Hypothalamus (tissue), 51 donors: ENCODE measurements around the gene CCDC27.

ENCODE experiments used
- DNase-seq, 51 donors: peaks; one replicate each; lab custom pipeline; 2025; lab: John Stamatoyannopoulos, UW

Gene CCDC27

DNA sequence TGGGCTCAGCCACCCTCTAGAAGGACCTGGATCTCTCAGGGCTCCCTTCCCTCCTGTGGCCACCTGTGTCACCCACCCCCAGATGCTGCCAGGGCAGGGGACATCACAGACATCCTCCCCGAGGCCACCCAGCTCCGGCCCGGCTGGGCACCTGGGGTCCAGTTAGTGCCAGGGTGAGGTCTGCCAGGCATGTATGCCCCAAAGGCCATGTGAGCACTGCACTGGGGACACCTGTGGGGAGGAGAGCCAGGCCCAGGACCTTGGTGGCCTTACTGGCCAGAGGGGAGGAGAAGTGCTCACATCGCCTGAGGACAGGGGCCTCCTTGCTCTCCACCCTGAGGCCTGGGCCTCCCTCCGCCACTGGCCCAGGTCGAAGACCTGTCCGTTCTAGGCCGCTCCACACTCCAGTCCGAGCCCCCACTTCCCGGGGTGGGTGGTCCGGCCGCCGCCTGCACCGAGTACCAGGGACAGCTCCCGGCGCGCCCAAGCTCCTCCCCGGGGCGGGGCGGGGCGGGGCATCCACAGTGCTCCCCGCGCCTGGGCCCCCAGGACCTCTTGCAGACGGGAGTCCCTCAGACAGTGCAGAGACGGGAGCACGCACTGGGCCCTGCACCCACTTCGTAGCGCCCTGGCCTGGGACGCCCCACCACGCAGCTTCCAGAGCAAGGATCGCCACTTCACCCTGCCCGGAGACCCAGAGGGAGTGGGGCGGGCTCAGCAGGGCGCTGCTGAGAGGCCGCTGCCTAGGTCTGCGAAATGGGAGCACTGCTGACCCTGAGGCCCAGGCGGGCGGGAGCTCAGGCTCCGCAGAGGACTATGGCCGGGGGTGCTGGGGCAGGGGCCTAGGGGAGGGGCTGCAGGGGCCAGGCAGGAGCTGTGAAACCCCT is 34.3 kb upstream of the CCDC27 start:
- DNase-seq: no peak

DNA sequence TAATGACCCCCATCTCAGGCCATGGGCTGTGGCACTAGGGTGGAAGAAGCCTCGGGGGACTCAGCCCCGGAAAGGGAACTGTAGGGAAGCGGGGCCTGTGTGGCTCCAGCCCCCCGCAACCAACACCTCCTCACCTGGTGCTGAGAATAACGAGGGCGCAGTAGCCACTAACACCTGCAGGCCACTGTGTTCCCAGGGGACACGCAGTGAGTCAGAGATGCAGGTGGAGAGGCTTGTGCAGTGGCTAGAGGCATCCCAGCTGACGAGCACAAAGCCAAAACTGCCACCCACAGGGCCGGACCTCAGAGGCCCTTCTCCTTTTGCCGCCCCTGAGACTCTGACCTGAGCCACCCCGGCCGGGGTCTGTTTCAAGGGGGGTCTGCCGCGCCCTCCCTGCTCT is 33.5 kb upstream of the CCDC27 start:
- DNase-seq: no peak

- DNase-seq: no peak
Observed at GRCh38 chr1:3721955-3722465, 30.2 kb upstream of the CCDC27 start.

GRCh38 chr1:3722846-3723245 is 29.4 kb upstream of the CCDC27 start:
- no peak for DNase-seq

- peak in 45 of 51 donors; percentile 10 to 86 (median 54) for DNase-seq
Observed at GRCh38 chr1:3724416-3725030, 27.7 kb upstream of the CCDC27 start.

DNA sequence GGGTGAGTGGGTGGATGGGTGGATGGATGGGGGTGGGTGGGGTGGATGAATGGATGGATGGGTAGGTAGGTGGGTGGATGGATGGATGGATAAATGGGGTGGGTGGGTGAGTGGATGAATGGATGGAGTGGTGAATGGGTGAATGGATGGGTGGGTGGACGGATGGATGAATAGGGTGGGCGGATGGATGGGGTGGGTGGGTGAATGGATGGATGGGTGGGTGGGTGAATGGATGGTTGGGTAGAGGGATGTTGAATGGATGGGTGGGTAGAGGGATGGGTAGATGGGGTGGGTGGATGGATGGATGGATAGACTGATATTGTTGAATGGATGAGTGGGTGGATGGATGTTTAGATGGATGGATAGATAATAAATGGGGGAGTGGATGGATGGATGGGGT is 26.9 kb upstream of the CCDC27 start:
- no peak for DNase-seq

DNA sequence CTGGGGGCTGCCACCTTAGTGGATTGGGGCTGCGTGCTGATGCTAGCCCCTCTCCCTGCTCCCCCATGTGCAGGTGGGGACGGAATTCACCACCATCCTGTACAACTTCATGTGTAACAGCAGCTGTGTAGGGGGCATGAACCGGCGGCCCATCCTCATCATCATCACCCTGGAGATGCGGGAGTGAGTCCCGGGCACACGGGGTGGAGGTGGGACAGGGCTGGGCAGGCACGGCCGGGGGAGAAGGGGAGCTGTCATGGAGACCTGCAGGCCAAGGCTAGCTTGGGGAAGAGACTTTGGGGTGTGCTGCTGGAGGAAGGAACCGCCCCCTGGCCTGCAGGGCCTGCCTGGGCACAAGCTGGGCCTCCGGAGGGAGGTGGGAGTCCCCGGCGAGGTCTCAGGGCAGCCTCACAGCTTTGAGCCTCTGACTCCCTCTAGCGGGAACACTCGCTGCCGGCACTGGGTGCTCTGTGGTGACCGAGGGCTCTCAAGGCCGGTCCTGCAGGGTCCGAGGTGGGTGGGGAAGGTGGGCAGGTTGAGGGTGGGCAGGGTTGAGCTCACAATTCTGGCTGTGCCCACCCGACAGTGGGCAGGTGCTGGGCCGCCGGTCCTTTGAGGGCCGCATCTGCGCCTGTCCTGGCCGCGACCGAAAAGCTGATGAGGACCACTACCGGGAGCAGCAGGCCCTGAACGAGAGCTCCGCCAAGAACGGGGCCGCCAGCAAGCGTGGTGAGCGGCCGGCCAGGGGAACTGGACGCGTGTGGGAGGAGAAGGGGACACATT is 25.0 kb upstream of the CCDC27 start:
- peak in 25 of 51 donors; percentile 22 to 72 (median 38) for DNase-seq

DNA sequence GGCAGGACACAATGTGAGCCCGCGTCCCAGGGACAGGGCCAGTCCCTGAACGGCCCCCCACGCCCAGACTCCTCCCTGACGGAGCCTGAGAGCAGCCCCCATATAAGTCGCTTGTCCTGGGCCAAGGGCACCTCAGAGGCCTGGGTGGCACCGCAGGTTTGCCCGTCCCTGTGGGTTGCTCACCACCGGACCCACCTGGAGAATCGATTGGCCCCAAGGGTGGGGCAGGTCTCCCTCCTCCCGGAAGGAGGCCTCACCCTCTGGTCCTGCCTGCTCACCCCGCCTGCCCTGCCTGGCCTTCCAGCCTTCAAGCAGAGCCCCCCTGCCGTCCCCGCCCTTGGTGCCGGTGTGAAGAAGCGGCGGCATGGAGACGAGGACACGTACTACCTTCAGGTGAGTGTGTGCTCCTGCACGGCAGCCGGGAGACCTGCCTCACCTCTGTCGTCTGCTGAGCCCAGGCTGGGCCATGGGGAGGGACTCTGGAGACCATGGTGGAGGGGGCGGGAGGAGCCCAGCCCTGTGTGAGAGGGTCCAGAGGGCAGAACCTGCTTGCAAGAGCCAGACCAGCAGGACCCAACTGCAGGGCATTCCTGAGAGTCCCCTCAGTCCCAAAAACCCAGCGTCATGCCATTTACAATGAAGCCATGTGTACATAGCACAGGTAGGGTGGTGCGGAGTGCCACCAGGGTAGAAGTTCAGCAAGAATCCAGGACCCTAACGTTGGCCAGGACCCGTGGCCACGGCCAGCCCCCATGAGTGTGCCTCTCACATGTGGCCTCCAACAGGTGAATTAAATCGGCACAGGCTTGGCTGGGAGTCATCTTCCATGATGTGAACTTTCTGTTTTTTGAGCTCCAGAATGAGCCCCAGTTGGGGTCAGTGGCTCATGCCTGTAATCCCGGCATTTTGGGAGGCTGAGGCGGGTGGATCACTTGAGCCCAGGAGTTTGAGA is 24.1 kb upstream of the CCDC27 start:
- no peak for DNase-seq

GRCh38 chr1:3729594-3730542 is 22.4 kb upstream of the CCDC27 start:
- no peak for DNase-seq

DNA sequence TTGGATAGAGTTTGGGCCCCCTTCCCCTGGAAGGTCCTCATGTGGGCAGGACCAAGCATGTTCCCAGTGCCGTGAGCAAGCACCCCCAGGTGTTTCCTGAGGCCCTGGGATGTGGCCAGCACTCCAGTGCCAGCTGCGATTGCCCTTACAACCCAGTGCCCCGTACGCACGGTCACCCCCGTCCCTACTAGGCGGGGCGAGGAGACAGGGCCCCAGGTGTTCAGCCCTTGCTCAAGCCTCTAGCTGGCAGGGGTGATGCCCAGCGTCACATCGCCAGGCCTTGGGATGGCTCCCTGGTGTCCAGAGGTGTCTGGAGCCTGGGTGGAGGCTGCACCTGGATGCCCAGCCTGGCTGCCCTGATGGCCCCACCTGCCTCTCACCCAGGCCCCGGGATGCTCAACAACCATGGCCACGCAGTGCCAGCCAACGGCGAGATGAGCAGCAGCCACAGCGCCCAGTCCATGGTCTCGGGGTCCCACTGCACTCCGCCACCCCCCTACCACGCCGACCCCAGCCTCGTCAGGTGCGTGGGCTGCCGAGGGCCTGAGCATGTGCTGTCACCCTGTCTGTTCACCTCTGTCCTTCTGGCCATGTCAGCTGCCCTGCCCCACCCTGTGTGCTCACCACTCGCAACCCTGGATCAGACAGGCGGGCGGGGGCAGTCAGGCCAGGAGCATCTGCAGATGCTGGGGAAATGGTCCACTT is 21.6 kb upstream of the CCDC27 start:
- no peak for DNase-seq

DNA sequence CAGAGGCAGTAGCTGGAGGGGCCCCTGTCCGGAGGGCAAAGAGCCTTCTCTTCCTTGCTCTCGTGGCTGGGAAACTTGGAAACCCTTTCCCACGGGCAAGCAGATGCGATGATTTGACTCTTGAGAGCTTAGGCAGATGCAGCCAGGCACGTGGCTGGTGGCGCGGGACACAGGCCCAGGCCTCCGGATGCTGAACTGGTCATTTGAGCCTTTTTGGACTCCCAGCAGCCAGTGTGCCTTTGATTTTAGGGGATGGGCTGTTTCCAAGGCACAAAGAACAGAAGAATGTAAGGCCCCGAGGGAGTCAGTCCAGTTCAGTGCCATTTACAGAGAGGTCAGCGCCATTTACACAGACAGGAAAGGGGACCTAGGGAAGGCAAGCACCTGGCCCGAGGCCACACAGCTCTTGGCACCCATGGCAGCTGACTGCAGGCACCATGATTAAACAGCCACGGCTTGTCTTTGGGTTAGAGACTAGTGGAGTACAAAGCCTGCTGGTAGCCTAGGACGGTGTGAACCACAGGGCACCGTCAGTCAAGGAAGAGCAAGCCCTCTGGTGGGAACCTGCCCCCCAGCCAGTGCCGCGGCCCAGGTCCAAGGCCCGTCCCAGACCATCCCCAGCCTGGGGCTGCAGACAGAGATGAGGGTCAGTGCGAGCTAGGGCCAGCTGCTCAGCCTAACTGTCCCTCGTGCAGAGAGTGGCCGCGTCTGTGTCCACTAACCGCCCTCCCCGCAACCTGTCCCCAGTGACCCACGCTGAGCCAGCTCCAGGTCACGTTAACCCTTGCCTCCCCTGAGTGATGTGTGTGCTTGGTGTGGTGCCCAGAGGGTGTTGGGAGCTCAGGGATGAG is 20.4 kb upstream of the CCDC27 start:
- peak in 18 of 51 donors; percentile 11 to 63 (median 35) for DNase-seq

GRCh38 chr1:3732434-3733093 is 19.7 kb upstream of the CCDC27 start:
- DNase-seq: no peak

- no peak for DNase-seq
Observed at GRCh38 chr1:3733094-3733882, 19.0 kb upstream of the CCDC27 start.

DNA sequence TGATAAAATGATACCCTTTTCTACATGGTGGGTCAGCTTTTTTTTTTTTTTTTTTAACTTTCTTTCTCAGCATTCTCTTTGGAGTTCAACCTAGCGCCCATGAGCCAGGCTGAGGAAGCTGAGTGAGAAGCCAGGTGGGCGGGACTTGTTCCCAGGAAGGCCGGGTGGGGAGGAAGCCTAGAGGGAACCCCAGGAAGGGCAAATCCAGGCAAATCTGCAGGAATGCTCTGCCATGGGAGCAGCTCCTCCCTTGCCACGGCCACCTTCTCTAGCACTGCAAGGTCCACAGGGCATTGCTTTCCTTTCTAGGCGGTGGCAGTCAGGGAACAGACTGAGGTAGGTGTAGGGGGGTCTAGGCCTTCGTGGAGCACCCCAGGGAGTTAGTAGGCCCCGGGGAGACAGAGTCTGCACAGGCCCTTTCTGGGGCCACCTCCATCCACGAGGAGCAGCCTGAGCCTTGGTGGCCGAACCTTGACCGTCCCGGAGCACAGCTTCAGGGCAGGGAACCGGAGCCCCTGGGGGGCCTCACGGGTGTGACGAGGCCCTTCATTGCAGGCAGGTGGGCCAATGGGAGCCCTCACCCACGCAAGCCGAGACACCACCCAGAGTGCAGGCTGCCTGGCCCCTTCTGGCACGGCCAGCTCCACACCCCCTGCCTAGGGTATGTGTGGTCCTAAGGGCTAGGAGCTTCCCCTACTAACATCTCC is 18.2 kb upstream of the CCDC27 start:
- DNase-seq: no peak

- no peak for DNase-seq
Observed at GRCh38 chr1:3734602-3735001, 17.6 kb upstream of the CCDC27 start.
